AG08396 (cell line): ENCODE results near the gene SLC31A1.

ENCODE experiments used
- DNase-seq: peaks from one replicate; pipeline ENCODE4 v3.0.0; 2012; ENCODE audit warnings: low spot score, mixed read lengths

SLC31A1 gene

DNA sequence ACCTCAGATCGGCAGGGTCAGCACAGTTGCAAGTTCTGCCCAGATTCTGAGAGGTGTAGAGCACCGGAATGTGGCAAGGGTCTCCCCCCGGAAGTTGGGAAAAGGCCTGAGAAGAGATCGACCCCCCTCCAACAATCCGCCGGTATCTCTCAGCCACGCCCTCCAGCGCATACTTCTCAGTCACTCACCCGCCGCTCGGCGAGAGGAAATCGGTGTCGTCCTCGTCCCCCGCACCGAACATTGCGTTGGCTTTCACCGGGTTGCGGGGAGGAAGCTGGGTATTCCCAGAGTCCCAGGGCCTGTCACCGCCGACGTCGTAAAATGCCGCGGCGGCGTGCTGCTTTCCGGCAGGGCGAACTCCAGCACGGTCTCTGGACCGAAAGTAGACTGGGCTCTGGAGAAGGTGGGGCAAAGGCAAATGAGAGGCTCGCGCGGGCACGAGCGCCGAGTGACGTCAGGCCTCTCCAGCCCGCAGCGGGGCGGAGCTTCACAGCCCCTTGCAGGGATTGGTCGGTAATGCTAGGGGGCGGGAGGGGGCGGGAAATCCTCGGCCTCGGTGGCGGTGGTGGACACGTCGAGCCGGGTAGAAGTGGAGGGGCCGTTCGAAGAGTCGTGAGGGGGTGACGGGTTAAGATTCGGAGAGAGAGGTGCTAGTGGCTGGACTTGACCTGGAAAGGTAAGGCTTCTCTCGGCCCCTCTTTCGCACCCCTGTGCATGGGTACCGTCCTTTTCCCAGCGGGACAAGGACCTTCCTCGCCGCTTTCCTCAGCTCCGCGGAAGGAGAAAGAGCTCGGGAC is at the start of gene SLC31A1, which contains the start of gene FKBP15:
Gene SLC31A1 (plus strand): TSS at position 542 of the 797 bp plus-strand sequence. CDS start 34,605 bp downstream, outside the sequence.
Gene FKBP15 (minus strand): TSS at position 275 of the 797 bp plus-strand sequence. CDS start 34 bp downstream, at position 241.
- DNase-seq: peak; percentile 96

DNA sequence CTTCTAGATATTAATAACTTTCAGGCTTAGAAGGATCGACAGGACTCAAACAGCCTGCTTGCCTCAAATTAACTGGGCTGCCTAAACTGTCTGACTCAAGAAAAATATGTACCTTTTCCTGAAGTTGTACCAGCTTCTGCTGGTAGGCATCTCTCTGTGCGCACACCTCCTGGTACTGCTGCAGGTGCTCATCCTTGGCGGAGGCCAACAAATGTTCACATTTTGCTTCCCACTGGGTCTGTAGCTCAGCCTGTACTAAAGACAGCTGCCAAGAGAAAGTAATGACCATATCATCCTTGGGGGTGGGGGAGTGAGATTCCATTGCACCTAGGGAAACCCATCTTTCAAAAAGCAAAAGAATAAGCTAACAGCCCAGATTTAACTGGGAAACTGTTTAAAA is 48.0 kb upstream of the SLC31A1 start:
- no peak for DNase-seq

DNA sequence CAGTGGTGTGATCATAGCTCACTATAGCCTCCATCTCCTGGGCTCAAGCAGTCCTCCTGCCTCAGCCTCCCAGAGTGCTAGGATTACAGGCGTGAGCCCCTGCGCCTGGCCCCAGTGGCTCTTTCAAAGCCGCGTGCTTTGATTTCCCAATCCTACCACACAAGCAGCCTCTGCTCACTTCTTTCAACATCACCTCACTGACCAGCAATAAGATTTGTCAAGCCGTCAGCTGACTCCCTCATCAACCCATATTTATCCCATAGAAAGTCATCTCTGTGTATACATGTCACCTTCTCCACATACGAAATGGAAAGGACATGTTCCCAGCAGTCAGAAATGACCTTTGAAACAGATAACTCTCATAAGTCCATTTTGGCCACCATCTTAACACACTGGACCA is 44.5 kb upstream of the SLC31A1 start:
- DNase-seq: no peak

DNA sequence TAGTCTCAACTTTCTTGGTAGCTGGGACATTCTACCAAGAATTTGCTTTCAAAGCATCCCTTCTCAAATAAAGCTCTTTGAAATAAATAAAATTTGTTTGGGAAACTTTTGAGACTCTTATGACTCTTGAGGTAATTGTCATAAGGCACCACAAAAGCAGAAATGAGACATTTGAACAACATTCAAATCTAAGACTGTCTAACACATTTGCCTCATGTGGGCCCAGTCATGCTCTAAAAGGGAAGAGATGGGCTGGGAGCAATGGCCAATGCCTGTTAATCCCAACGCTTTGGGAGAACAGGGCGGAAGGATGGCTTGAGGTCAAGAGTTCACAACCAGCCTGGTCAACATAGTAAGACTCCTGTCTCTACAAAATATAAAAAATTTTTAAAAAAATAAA is 44.1 kb upstream of the SLC31A1 start:
- no peak for DNase-seq

DNA sequence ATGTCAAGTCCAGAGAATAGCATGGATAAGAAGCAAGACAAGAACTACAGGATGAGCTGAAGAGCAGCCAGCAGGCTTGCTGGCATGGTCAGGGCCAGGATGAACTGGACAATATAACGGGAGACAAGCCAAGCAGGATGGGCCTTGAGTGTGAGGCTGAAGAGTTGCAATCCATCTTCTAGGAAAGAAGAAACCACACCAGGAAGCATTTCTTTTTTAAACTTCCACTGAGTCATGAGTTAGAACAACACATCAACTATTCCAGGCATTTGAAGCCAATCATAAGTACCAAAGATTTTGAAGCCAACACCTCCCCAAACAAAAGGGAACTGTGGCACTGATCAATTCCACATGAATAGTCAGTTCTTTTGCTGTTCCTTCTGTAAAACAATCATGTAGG is 43.3 kb upstream of the SLC31A1 start:
- peak; percentile 33 for DNase-seq

DNA sequence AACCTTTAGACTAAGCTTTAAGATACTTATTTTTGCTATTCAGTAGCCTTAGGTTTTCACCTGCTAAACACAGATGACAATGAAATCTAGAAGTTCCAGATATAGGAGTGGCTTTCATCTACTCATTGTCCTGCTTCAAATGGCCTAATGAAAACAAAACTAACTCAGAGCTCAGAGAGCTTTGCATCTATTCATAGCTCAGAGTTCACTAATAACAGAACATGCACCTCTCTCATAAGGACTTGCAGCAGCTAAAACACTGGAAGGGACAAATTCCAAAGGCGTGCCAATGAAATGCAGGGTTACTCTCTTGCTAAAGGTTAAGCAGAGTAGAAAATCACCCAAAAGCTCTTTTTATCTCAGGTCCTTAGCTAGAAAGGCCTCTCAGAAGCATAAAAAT is 41.5 kb upstream of the SLC31A1 start:
- DNase-seq: no peak

DNA sequence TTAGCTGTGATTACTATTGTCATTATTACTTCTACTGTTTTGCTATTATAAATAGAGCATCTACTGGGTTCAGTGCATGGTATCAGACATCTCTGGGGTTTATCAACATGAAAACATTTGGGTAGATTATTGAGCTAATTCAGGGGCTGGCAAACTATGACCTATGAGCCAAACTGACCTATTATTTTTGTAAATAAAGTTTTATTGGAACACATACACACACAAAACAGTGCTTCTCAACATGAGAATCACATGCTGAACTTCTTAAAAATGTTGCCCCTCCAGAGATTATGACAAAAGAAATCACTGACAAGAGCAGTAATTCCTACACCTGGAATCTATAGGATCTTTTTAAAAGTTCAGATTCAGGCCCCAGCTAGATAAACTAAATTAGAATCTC is 40.2 kb upstream of the SLC31A1 start:
- no peak for DNase-seq

DNA sequence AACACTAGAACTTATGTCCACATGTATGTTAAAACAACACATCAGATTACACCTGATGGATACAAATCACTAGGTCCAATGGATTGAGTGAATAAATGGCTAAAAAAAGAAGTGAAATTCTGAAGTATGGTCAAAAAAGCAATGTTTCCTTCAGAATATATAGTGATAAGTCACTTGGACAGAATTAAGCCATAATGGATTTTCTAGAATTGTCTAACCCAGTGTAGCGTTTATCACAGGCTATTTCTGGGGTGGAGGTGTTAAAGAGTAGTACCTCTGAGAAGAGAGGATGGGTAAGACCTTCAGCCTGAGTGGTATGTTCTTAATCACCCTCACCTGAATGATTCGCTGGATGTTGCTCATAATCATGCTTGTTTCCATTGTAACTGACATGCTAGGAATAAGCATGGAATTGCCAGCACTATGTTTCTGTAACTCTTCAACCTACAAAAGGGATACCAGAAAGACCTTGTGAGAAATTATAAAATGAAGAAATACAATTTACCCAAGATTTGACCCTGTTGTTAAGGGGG is 37.3 kb upstream of the SLC31A1 start:
- no peak for DNase-seq

DNA sequence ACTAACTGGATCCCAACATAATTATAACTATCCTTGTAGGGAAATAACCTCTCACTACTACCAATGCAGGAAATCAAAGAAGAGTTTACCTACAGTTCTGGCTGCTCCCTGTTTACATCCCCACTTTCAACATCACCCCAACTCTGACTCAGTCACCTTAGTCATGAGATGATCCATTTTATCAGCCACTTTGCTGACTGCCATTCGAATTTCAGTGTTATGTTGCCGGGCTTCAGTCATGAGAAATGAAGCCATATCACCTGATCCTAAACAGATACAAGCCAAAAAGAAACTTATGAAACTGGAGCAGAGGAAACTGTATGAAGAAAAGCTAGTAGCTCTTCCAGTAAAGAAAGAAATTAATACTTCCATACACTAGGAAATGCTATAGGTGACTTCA is 36.8 kb upstream of the SLC31A1 start:
- peak; percentile 16 for DNase-seq

DNA sequence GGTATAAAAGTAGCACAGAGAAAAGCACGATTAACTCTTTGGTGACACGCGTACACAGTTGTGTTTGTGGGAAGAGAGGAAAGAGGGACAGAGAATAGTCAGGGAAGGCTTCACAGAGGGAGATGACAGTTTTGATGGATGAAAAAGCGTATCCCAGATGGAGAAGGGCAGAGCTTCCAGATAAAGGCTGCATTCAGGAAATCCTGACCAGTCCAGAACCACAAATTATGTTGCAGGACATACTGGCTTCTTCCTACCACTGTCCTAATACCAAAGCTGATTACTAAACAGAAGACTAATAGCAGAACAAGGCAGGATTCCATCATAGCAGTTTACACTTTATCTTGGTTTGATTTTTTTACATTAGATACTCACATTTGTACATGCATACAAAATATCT is 36.1 kb upstream of the SLC31A1 start:
- no peak for DNase-seq

DNA sequence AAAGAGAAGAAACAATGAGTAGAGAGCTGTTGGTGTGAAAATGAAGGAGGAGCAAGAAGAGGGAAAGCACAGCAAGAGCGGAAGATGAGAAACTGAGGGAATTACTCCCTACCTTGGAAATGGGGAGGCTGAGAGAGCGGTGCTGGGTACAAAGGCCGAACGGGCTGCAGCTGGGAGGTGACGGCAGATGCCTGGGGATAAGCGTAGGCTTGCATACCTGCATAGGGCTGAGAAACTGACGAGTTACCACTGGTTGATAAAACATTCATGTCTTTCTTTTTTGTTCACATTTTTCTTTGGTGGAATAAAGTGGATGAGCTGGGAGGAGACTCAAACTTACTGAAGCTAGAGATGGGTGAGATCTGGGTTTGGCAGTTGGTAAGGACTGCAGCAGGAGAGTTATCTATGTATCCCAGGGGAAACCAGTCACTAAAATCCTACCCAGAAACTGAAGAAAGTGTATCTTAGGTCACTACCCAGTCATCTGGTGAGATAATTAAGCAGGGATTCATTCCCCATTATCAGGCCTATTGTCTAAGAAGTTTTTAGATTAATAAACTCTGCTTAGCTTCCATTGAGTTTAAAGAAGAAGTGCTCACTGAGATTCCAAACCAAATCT is 35.1 kb upstream of the SLC31A1 start:
- DNase-seq: no peak

DNA sequence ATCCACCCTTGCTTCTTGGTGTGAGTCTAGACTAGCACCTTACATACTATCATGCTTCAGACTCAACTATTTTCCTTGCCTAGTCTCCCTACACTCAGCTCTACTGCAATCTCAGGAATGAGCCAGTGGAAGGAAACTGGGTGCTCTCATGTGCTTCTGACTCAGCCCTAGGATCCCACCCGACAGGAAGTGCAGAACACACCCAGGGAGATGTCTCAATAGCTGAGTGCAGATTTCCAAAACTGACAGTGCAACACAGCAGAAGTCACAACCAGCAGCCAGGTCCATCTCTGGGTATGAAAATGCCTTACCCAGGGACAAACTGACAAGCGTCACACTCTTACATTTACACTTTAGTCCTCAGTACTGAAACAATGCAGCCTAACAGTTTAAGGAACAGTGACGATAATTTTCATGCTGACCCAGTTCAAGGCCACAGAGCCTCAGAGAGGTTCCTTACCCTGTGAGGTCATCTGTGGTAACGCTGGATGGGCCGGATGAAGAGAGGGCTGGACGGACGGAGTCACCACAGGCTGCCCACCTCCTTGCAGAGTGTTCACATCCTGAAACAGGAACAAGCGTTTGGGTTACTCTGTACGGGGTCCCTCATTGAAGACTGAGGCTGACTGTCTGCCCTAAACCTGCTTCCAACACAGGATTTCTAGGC is 33.3 kb upstream of the SLC31A1 start:
- peak; percentile 87 for DNase-seq

DNA sequence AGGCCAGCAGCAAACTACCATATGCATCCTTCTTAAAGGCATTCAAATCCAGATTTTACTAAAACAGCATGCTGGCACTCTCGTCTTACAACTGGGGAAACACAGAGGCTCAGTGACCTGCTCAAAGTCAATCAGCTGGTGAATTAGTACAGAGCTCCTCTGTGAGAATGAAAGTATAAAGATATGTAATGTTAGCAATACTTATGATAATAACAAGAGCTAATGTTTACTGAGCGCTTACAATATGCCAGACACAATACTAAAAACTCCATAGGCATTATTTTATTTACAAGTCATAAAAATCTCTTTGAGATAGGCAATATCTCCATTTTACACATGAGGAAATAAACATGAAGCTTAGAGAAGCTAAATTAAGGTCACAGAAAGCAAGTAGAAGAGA is 28.9 kb upstream of the SLC31A1 start:
- DNase-seq: no peak

DNA sequence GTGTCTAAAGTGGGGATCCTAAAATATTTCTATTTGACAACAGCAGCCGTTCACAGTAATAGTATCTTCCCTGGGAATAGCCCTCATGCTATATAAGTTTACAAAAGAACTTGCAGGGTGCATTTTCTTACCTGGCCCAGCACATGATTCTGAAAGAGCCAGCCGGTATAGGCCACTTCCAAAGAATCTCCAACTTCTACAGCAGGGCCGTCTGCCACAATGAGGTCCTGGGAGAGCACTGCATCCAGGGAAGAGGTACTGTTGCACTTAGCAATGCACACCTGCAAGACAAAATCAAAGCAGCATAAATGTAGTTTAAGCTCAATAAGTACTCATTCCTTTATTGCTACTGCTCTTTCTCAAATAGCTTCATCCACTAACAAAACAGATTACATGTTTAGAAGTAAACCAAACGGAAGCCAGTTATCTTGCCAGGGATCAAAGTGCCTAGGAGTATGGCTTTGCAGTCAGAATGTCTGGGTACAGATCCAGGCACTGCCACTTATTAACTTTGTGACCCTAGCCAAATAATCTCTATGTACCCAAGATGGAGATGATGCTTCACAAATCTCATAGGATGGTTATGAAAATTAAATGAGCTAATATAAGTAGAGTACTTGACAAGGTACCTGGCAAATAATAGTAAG is 21.5 kb upstream of the SLC31A1 start:
- DNase-seq: no peak

DNA sequence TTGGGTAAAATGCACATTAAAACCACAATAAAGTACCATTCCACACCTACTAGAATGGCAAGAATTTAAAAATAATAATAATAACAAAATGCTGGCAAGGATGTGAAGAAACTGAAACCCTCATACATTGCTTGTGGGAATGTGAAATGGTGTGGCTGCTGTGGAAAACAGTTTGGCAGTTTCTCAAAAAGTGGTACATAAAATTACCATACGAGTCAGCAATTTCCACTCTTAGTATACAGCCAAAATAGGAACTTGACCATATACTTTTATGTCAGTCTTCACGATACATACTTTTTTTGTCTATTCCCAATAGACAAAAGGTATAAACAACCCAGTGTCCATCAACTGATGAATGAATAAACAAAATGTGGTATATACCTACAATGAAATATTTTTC is 15.9 kb upstream of the SLC31A1 start:
- no peak for DNase-seq

DNA sequence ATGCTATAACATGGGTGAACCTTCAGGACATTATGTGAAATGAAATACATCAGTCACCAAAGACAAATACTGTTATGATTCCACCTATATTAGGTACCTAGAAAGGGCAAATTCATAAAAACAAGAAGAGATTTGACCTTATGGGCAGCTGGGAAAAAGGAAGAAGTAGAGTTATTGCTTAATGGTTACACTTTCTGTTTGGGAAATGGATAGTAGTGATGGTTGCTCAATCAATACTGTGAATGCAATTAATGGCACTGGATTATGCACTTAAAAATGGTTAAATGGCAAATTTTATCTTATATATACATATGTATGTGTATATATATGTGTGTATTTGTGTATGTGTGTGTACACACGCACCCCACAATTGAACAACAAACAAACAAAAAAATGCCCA is 15.5 kb upstream of the SLC31A1 start:
- no peak for DNase-seq

DNA sequence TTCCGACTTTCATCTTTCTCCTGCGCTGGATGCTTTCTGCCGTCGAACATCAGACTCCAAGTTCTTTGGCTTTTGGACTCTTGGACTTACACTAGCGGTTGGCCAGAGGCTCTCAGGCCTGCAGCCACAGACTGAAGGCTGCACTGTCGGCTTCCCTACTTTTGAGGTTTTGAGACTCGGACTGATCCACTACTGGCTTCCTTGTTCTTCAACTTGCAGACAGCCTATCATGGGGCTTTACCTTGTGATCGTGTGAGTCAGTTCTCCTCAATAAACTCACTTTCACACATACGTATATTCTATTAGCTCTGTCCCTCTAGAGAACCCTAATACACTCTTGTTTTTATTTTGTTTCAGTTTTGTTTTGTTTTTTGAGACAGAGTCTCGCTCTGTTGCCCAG is 10.5 kb upstream of the SLC31A1 start:
- DNase-seq: no peak

DNA sequence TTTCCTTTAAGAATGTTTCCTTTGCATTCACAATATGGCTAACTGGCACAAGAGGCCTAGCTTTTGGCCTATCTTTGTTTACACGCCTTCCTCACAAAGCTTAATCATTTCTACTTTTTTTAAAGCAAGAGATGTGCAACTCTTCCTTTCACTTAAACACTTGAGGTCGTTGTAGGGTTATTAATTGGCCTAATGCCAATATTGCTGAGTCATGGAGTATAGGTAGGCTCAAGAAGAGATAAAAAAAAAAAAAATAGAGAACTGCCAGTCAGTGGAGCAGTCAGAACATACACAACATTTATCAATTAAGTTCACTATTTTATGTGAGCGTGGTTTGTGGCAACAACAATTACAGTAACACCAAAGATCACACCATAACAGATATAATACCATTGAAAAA is 6.2 kb upstream of the SLC31A1 start:
- no peak for DNase-seq

DNA sequence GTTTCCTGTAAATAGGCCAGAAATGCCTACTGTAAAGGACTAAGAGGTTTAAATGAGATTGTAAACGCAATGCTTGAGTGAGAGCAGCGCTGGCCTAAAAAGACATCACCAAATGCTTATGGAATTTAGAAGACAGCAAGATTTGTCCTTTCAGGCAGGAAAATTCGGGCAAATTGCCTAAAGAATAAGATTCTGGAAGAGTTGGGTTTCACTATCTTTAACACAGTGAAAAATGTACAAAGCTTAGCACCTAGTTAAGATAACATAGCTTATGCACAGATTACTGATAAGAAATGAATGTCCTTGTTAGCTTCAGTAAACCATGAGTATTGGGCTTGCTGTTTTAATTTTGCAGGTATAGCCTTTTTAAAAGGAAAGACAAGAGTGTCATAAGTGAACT is 4.9 kb upstream of the SLC31A1 start:
- DNase-seq: no peak

DNA sequence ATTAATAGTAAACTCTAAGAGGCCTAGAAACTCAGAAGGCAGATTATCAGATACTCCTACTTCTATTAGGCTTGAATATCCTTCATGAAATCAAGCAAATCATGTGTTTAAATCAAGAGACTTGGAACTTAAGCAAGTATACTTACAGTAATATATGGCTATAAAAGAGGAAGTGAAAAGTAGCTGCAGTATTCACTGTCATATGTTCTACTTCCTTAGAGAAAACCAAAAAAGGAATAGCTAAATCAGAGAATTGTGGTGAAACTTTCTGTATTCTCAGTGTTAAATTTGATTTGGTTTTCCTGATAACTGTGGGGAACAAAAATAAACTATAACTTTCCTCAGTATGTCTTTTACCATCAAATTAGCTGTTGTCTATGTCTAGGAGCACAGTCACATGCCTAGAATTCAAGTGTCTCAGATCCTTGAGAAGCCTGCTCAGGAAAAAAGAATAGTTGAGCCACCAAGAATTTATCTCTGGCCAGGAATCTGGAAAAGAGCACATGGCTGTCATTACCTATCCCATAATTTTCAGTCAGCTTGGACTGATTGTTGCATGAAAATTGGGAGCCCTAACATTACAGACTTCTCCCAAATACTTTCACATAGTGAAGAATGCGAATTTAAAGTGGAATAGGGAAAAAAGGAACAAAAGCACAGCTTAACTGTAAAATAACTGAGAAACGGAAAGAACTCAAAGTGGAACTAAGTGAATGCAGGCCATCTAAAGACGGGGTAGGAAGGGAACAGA is 2.0 kb upstream of the SLC31A1 start:
- DNase-seq: no peak

DNA sequence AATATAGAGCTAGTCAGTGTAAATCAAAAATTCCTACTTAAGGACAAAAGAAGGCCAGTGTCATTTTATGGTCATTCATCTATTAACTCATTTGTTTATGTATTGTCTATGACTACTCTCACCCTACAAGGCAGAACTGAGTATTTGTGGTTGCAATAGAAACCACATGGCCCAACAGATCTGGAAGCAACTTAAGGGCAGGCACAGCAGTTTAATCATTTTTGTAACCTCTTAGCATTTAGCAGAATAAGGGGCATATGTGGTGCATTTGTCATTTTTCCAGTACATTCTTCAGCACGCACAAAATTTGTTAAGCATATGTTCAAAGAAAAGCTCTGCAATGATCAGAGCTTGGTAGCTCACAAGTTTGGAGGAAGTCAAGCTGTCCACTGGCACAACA is 1.4 kb upstream of the SLC31A1 start:
- peak; percentile 23 for DNase-seq
